ENCODE measurements around the gene DCAF11. TPM values are rescaled to one million over a fixed set of nuclear protein-coding genes. Genes with fewer than 3 reads are reported as not detected.

Gene DCAF11
- total and polyA plus RNA-seq, 4 donors, result 35.5 to 41.8 (median 38.5) TPM

DNA sequence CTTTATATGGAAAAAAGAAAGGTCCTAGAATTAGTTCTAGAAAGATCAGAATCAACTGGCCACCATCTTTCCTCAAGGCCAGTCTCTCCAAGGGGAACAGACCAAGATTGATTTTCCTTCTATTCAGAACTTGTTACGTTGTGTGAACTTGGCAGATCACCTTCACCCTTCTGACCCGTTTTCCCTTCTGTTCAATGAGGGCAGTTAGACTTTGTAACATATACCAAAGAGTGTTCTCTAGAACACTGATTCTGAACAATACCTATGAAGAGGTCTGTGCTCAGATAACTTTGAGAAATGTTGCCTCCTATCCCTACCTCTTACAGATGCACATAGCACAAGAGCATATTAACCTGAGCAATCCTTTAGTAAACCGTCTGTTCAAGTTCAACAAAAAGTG is 31.1 kb upstream of the DCAF11 start:
- ATAC-seq (ENCODE audit: low FRiP score), result no peak
- Histone ChIP-seq H3K9me3 (ENCODE audit: control insufficient read depth, low read length) (no peaks in the 10 kb centered on the region), H3K27me3 (ENCODE audit: control insufficient read depth in 1 of 2, insufficient read depth in 2 of 2, low read length in 1 of 2) (no peaks in the 10 kb centered on the region), H3K36me3 (ENCODE audit: control insufficient read depth in 1 of 2, insufficient read depth in 2 of 2, low read length in 1 of 2) (no peaks in the 10 kb centered on the region), H3K4me3 (ENCODE audit: low read length in 2 of 2) (no peak overlapping the region), H3K4me1 (ENCODE audit: control insufficient read depth in 1 of 2, insufficient read depth in 2 of 2, low read length in 2 of 2) (no peaks in the 10 kb centered on the region), H3K27ac (ENCODE audit: low read depth in 1 of 2, low read length in 2 of 2) (no peak overlapping the region)
- WGBS, 2 donors, result 91 to 96% methylated on average over 3 of the region's 3 CpGs
- intact Hi-C loops (cut with DNase I), result no loop called here
- DNase-seq, result no peak

DNA sequence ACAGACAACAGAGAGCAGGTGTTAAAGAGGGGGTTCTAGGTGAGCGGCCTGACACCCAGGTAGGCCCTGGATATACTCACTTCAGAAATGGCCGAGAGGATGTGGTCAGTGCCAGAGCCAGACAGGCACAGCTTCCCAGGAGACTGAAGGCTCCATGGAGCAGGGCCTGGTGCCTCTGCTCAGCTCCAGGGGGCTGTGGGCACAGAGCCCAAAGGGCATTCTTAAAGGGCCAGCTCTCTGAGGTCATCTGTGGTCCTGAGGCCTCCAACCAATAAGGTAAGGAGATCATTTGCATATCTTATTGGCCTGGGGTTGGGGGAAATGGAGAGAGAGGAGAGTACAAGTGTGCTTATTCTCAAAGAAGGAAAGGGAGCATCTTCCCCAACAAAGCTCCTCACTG is 30.1 kb upstream of the DCAF11 start:
- ATAC-seq (ENCODE audit: low FRiP score), result no peak
- Histone ChIP-seq H3K4me3 (ENCODE audit: low read length in 2 of 2) (no peak overlapping the region), H3K36me3 (ENCODE audit: control insufficient read depth in 1 of 2, insufficient read depth in 2 of 2, low read length in 1 of 2) (no peaks in the 10 kb centered on the region), H3K27ac (ENCODE audit: low read depth in 1 of 2, low read length in 2 of 2) (no peak overlapping the region), H3K27me3 (ENCODE audit: control insufficient read depth in 1 of 2, insufficient read depth in 2 of 2, low read length in 1 of 2) (no peaks in the 10 kb centered on the region), H3K9me3 (ENCODE audit: control insufficient read depth, low read length) (no peaks in the 10 kb centered on the region), H3K4me1 (ENCODE audit: control insufficient read depth in 1 of 2, insufficient read depth in 2 of 2, low read length in 2 of 2) (no peaks in the 10 kb centered on the region)
- intact Hi-C loops (cut with DNase I), result no loop called here
- peak; percentile 1 to 32 for DNase-seq
- 92 to 95% methylated on average over 2 of the region's 2 CpGs for WGBS, 2 donors

DNA sequence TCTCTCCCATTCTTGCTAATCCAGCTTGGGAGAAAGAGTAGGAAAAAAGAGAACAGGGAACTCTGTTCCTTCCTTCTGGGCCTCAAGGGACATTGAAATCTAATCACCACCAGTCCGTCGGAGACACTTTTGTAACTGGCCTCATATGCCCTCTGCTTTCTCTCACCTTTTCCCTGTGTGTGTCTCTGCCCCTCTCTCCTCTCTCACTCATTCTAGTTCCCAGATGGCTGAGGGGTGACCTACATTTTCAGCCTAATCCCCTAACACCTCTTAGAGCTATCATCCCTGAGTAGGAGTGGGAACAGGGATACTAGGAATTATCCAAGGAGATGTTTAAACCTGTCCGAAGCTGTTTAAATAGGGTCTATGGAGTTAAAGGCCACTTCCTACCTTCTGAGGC is 29.4 kb upstream of the DCAF11 start:
- 91 to 96% methylated on average over 3 of the region's 3 CpGs for WGBS, 2 donors
- intact Hi-C loops (cut with DNase I), result no loop called here
- H3K36me3 ChIP-seq (ENCODE audit: control insufficient read depth in 1 of 2, insufficient read depth in 2 of 2, low read length in 1 of 2), result no peaks in the 10 kb centered on the region
- no peaks in the 10 kb centered on the region for H3K9me3 ChIP-seq (ENCODE audit: control insufficient read depth, low read length)
- no peak for ATAC-seq (ENCODE audit: low FRiP score)
- no peak overlapping the region for H3K4me3 ChIP-seq (ENCODE audit: low read length in 2 of 2)
- DNase-seq, result no peak
- no peak overlapping the region for H3K27ac ChIP-seq (ENCODE audit: low read depth in 1 of 2, low read length in 2 of 2)
- no peaks in the 10 kb centered on the region for H3K4me1 ChIP-seq (ENCODE audit: control insufficient read depth in 1 of 2, insufficient read depth in 2 of 2, low read length in 2 of 2)
- no peaks in the 10 kb centered on the region for H3K27me3 ChIP-seq (ENCODE audit: control insufficient read depth in 1 of 2, insufficient read depth in 2 of 2, low read length in 1 of 2)

DNA sequence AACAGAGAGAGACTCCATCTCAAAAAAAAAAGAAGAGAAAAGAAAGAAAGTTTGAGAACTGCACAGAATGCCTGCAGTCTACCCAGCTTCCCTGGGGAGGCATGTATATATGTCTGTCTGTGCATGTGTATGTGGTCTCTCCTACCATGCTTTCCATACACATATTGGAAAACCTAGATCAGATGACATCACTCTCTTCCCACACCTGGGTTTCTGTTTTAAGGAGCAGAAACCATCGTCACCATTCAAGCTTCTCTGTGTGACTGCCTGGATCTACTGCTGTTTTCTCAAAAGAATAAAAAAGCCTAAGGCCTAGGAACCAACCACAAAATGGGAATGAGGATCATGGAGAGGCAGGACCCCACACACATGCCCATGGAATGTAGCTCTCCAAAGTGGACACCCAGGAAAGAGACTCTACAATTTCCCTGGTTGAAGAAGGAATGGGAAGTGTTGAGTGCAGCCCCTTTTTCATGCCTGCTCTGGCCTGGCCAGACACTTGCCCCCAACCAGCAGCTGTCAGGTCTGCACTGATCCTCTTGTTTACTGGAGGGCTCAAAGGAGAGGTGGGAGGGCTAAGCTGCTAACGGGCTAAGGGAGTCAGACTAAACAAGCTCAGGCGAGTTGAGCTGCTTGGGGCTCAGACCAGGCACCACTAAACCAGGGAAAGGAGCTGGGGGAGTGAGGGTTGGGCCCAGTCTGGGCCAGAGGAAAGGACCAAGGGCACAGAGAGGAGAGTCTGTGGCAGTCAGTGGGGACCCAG is 28.2 kb upstream of the DCAF11 start:
- DNase-seq, result peak in 1 of 2 donors; percentile 52
- Histone ChIP-seq H3K9me3 (ENCODE audit: control insufficient read depth, low read length) (no peaks in the 10 kb centered on the region), H3K4me1 (ENCODE audit: control insufficient read depth in 1 of 2, insufficient read depth in 2 of 2, low read length in 2 of 2) (no peaks in the 10 kb centered on the region), H3K27me3 (ENCODE audit: control insufficient read depth in 1 of 2, insufficient read depth in 2 of 2, low read length in 1 of 2) (no peaks in the 10 kb centered on the region), H3K36me3 (ENCODE audit: control insufficient read depth in 1 of 2, insufficient read depth in 2 of 2, low read length in 1 of 2) (no peaks in the 10 kb centered on the region), H3K4me3 (ENCODE audit: low read length in 2 of 2) (no peak overlapping the region), H3K27ac (ENCODE audit: low read depth in 1 of 2, low read length in 2 of 2) (no peak overlapping the region)
- WGBS, 2 donors, result 88 to 93% methylated on average over 3 of the region's 3 CpGs
- intact Hi-C loops (cut with DNase I), result no loop called here
- no peak for ATAC-seq (ENCODE audit: low FRiP score)

DNA sequence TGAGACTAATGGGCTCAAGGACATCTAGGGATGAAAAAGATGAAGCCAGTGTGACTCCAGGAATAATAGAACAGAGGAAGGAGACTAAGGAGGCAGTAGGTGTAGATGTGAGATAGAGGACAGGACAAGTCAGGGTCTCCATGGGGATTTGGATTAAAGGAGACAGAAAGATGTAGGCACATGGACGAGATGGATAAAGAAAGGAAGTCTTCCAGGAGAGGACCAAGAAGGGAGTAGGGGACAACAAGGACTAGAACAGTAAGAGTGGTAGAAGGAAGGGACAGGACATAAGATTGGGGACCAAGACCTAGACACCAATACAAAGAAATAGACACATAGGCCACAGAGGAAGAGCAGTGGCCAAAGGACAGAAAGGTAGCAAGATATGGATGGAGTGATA is 27.6 kb upstream of the DCAF11 start:
- Histone ChIP-seq H3K4me3 (ENCODE audit: low read length in 2 of 2) (no peak overlapping the region), H3K36me3 (ENCODE audit: control insufficient read depth in 1 of 2, insufficient read depth in 2 of 2, low read length in 1 of 2) (no peaks in the 10 kb centered on the region), H3K27me3 (ENCODE audit: control insufficient read depth in 1 of 2, insufficient read depth in 2 of 2, low read length in 1 of 2) (no peaks in the 10 kb centered on the region), H3K4me1 (ENCODE audit: control insufficient read depth in 1 of 2, insufficient read depth in 2 of 2, low read length in 2 of 2) (no peaks in the 10 kb centered on the region), H3K9me3 (ENCODE audit: control insufficient read depth, low read length) (no peaks in the 10 kb centered on the region), H3K27ac (ENCODE audit: low read depth in 1 of 2, low read length in 2 of 2) (no peak overlapping the region)
- DNase-seq, result no peak
- WGBS, 2 donors, result 92 to 94% methylated on average over 1 of the region's 1 CpG
- no peak for ATAC-seq (ENCODE audit: low FRiP score)
- intact Hi-C loops (cut with DNase I), result no loop called here

DNA sequence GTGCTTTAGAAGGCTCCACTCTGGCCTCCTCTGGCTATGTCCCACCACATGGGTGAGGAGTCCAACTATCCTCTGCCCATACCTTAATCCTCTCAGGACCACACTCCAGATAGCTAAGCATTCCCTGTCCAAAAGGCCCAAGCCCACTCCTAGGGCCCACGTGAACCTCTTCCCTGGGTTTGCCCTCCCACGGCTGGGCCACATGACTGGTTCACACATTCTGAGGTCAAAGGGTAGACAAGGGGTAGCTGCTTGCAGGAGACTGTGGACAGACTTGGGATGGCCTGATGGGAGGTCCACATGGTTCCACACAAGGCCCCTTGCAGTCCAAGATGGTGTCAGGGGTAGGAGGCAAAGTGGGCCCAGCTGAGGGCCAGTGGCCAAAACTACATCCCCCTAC is 26.5 kb upstream of the DCAF11 start:
- ATAC-seq (ENCODE audit: low FRiP score), result no peak
- Histone ChIP-seq H3K4me1 (ENCODE audit: control insufficient read depth in 1 of 2, insufficient read depth in 2 of 2, low read length in 2 of 2) (no peaks in the 10 kb centered on the region), H3K27ac (ENCODE audit: low read depth in 1 of 2, low read length in 2 of 2) (no peak overlapping the region), H3K4me3 (ENCODE audit: low read length in 2 of 2) (no peak overlapping the region), H3K27me3 (ENCODE audit: control insufficient read depth in 1 of 2, insufficient read depth in 2 of 2, low read length in 1 of 2) (no peaks in the 10 kb centered on the region), H3K9me3 (ENCODE audit: control insufficient read depth, low read length) (no peaks in the 10 kb centered on the region), H3K36me3 (ENCODE audit: control insufficient read depth in 1 of 2, insufficient read depth in 2 of 2, low read length in 1 of 2) (no peaks in the 10 kb centered on the region)
- intact Hi-C loops (cut with DNase I), result no loop called here
- 85 to 93% methylated on average over 2 of the region's 2 CpGs for WGBS, 2 donors
- peak in 1 of 2 donors; percentile 24 for DNase-seq

DNA sequence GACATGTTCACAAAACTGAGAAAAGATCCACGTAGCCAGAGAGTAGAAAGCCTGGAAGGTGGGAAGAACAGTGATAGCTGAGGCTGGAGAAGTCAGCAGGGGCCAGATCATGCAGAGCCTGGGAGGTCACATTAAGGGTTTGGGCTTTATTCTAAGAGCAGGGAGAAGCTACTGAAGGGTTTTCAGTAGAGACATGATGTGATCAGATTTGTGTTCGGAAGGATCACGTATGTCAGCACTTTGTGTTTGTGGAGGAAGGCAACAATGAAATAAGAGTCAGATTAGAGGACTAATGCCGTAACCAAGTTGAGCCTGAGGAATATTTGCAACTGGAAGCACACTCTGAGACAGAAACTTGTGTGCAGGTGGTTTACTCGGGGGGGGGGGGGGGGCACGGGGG is 24.7 kb upstream of the DCAF11 start:
- Histone ChIP-seq H3K4me3 (ENCODE audit: low read length in 2 of 2) (no peak overlapping the region), H3K4me1 (ENCODE audit: control insufficient read depth in 1 of 2, insufficient read depth in 2 of 2, low read length in 2 of 2) (no peaks in the 10 kb centered on the region), H3K36me3 (ENCODE audit: control insufficient read depth in 1 of 2, insufficient read depth in 2 of 2, low read length in 1 of 2) (no peaks in the 10 kb centered on the region), H3K27ac (ENCODE audit: low read depth in 1 of 2, low read length in 2 of 2) (no peak overlapping the region), H3K9me3 (ENCODE audit: control insufficient read depth, low read length) (no peaks in the 10 kb centered on the region), H3K27me3 (ENCODE audit: control insufficient read depth in 1 of 2, insufficient read depth in 2 of 2, low read length in 1 of 2) (no peaks in the 10 kb centered on the region)
- intact Hi-C loops (cut with DNase I), result loop anchor here (1.0 to 5.0 kb wide), 3 partner anchors 31 to 78 kb away; no protein-coding TSS in a partner anchor
- 83 to 91% methylated on average over 5 to 6 of the region's 6 CpGs for WGBS, 2 donors
- no peak for DNase-seq
- ATAC-seq (ENCODE audit: low FRiP score), result no peak

DNA sequence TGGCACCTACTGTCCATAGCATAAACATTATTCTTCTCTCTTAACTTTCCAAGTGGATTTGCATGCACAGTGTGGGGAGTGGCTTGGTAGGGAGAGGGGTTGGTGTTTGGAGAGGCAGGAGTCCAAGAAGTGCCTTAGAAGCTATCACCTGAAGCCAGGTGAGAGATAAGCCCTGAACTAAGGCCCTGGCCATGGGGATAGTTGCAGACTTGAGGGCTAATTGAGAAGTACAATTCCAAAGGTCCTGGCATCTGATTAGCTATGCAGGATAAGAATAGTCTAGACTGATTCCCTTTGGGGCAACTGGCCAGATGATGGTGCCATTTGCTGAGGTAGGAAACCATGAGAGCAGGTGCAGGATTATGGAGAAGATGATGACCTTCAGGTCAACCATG is 22.5 kb upstream of the DCAF11 start:
- Histone ChIP-seq H3K9me3 (ENCODE audit: control insufficient read depth, low read length) (no peaks in the 10 kb centered on the region), H3K27me3 (ENCODE audit: control insufficient read depth in 1 of 2, insufficient read depth in 2 of 2, low read length in 1 of 2) (no peaks in the 10 kb centered on the region), H3K36me3 (ENCODE audit: control insufficient read depth in 1 of 2, insufficient read depth in 2 of 2, low read length in 1 of 2) (no peaks in the 10 kb centered on the region), H3K4me3 (ENCODE audit: low read length in 2 of 2) (no peak overlapping the region), H3K4me1 (ENCODE audit: control insufficient read depth in 1 of 2, insufficient read depth in 2 of 2, low read length in 2 of 2) (no peaks in the 10 kb centered on the region), H3K27ac (ENCODE audit: low read depth in 1 of 2, low read length in 2 of 2) (no peak overlapping the region)
- DNase-seq (peak in 1 of 2 donors; percentile 25), ATAC-seq (ENCODE audit: low FRiP score) (no peak)
- intact Hi-C loops (cut with DNase I), result loop anchor here (5.0 kb wide), 1 partner anchor 80 kb away; no protein-coding TSS in a partner anchor

DNA sequence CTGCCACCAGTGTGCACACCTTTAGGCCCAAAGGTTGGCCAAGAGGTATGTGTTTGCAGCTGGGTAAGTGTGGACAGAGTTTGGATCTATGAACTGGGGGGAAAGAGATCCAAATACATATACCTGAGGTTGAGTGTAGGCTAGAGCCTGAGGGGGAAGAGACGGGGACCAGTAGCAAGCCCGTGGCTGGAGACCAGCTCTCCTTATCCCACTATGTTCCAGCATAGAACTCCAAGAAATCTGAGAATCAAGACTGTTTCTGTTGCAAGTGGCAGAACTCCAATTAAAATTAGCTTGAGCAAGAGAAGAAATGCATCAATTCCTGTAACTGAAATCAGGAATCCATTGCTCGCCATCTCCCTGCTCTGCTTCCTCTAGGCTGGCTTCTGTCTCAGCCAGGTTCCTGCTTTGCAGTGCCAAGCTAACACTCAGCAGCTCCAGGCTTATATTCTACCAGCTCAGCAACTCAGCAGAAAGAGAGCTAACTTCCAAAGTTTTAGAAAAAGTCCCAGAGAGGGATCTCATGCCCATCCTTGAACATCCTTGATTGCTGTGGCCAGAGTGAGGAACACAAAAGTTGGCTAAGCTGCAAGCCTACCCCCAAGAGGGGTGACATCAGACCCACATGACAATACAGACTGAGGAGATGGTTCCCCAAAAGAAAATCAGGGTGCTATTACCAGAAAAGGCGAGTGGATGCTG is 21.9 kb upstream of the DCAF11 start:
- H3K9me3 ChIP-seq (ENCODE audit: control insufficient read depth, low read length), result no peaks in the 10 kb centered on the region
- DNase-seq (peak in 1 of 2 donors; percentile 61), ATAC-seq (ENCODE audit: low FRiP score) (no peak)
- H3K36me3 ChIP-seq (ENCODE audit: control insufficient read depth in 1 of 2, insufficient read depth in 2 of 2, low read length in 1 of 2), result no peaks in the 10 kb centered on the region
- intact Hi-C loops (cut with DNase I), result loop anchor here (5.0 kb wide), 1 partner anchor 80 kb away; no protein-coding TSS in a partner anchor
- H3K27me3 ChIP-seq (ENCODE audit: control insufficient read depth in 1 of 2, insufficient read depth in 2 of 2, low read length in 1 of 2), result no peaks in the 10 kb centered on the region
- 52 to 56% methylated on average over 4 of the region's 4 CpGs for WGBS, 2 donors
- H3K4me1 ChIP-seq (ENCODE audit: control insufficient read depth in 1 of 2, insufficient read depth in 2 of 2, low read length in 2 of 2), result no peaks in the 10 kb centered on the region
- H3K27ac ChIP-seq (ENCODE audit: low read depth in 1 of 2, low read length in 2 of 2), result peak overlapping the region in 1 of 2 donors; percentile 8
- H3K4me3 ChIP-seq (ENCODE audit: low read length in 2 of 2), result no peak overlapping the region

All from aorta (tissue), 5 donors.